Central memory CD8-positive, alpha-beta T cell (primary cell): ENCODE data around the gene SSBP2.
"Not testable (repeated sequence)": the region's sequence is repeated elsewhere in the genome, so short reads cannot be mapped to it uniquely, and the experiment has no call there.

Experiments used
- ATAC-seq: fragments of 150-1000 bp; cut with Tn5 transposase; replicated peaks from 2 replicates; pipeline ENCODE4 v1.10.0; 2022; ENCODE audit warnings: mild to moderate bottlenecking, moderate FRiP score, moderate number of reproducible peaks; ENCODE audit not compliant: poor library complexity, severe bottlenecking; ENCODE audit errors: extremely low read depth
- DNase-seq, 2 donors: peaks; one replicate each; pipeline ENCODE4 v3.0.0; 2021; ENCODE audit warnings: low spot score in 2 of 2
- H3K27ac Mint-ChIP-seq: one replicate; pipeline ENCODE4 v1.8.0; 2022; ENCODE audit warnings: low read depth, mild to moderate bottlenecking, moderate library complexity, mixed read lengths
- H3K27me3 Mint-ChIP-seq: one replicate; pipeline ENCODE4 v1.8.0; 2022; ENCODE audit warnings: mixed read lengths
- H3K36me3 Mint-ChIP-seq: one replicate; pipeline ENCODE4 v1.8.0; 2022; ENCODE audit warnings: mild to moderate bottlenecking, moderate library complexity, mixed read lengths; ENCODE audit not compliant: insufficient read depth
- H3K4me1 Mint-ChIP-seq: one replicate; pipeline ENCODE4 v1.8.0; 2022; ENCODE audit warnings: mixed read lengths
- H3K4me3 Mint-ChIP-seq: one replicate; pipeline ENCODE4 v1.8.0; 2022; ENCODE audit warnings: mild to moderate bottlenecking, moderate library complexity, mixed read lengths
- H3K9me3 Mint-ChIP-seq: one replicate; pipeline ENCODE4 v1.8.0; 2022; ENCODE audit warnings: mixed read lengths

The SSBP2 gene

GRCh38 chr5:81718300-81718699 lies 32.6 kb downstream of the SSBP2 start:
- ATAC-seq = no peak
- H3K27ac Mint-ChIP-seq = no peak overlapping the region
- H3K4me3 Mint-ChIP-seq = no peak overlapping the region
- H3K4me1 Mint-ChIP-seq = peaks cover 40% of the 10 kb centered on the region
- peaks cover 3% of the 10 kb centered on the region for H3K36me3 Mint-ChIP-seq
- no peaks in the 10 kb centered on the region for H3K9me3 Mint-ChIP-seq
- H3K27me3 Mint-ChIP-seq = no peaks in the 10 kb centered on the region
- no peak for DNase-seq

GRCh38 chr5:81717860-81718259 lies 33.0 kb downstream of the SSBP2 start:
- no peak overlapping the region for H3K4me3 Mint-ChIP-seq
- no peaks in the 10 kb centered on the region for H3K27me3 Mint-ChIP-seq
- no peak overlapping the region for H3K27ac Mint-ChIP-seq
- H3K36me3 Mint-ChIP-seq = peaks cover 3% of the 10 kb centered on the region
- no peaks in the 10 kb centered on the region for H3K9me3 Mint-ChIP-seq
- no peak for ATAC-seq
- peaks cover 40% of the 10 kb centered on the region for H3K4me1 Mint-ChIP-seq
- no peak for DNase-seq

GRCh38 chr5:81717226-81717625 lies 33.7 kb downstream of the SSBP2 start:
- Mint-ChIP-seq H3K27me3 (no peaks in the 10 kb centered on the region), H3K9me3 (no peaks in the 10 kb centered on the region), H3K27ac (no peak overlapping the region), H3K4me3 (no peak overlapping the region), H3K4me1 (peaks cover 40% of the 10 kb centered on the region), H3K36me3 (peaks cover 3% of the 10 kb centered on the region)
- ATAC-seq (no peak), DNase-seq (no peak)

- not testable (repeated sequence) for H3K9me3 Mint-ChIP-seq, H3K27me3 Mint-ChIP-seq, H3K4me3 Mint-ChIP-seq, H3K36me3 Mint-ChIP-seq, H3K27ac Mint-ChIP-seq, ATAC-seq, DNase-seq
- H3K4me1 Mint-ChIP-seq = peaks cover 35% of the 10 kb centered on the region
Observed at GRCh38 chr5:81714076-81714475, 36.8 kb downstream of the SSBP2 start.

GRCh38 chr5:81708889-81709288 lies 42.0 kb downstream of the SSBP2 start:
- no peaks in the 10 kb centered on the region for H3K27me3 Mint-ChIP-seq
- H3K36me3 Mint-ChIP-seq = no peaks in the 10 kb centered on the region
- no peaks in the 10 kb centered on the region for H3K9me3 Mint-ChIP-seq
- ATAC-seq = no peak
- H3K4me1 Mint-ChIP-seq = peaks cover 17% of the 10 kb centered on the region
- no peak overlapping the region for H3K27ac Mint-ChIP-seq
- H3K4me3 Mint-ChIP-seq = no peak overlapping the region
- no peak for DNase-seq

GRCh38 chr5:81703840-81704239 lies 47.1 kb downstream of the SSBP2 start:
- no peak for ATAC-seq
- no peak overlapping the region for H3K27ac Mint-ChIP-seq
- no peak for DNase-seq

GRCh38 chr5:81700166-81700565 lies 50.7 kb downstream of the SSBP2 start:
- H3K4me1 Mint-ChIP-seq = peaks cover 11% of the 10 kb centered on the region
- no peaks in the 10 kb centered on the region for H3K27me3 Mint-ChIP-seq
- H3K9me3 Mint-ChIP-seq = peaks cover 8% of the 10 kb centered on the region
- ATAC-seq = no peak
- no peak for DNase-seq
- no peak overlapping the region for H3K4me3 Mint-ChIP-seq
- no peak overlapping the region for H3K27ac Mint-ChIP-seq
- H3K36me3 Mint-ChIP-seq = no peaks in the 10 kb centered on the region

More at GRCh38 chr5:81703840-81704239, 47.1 kb downstream of the SSBP2 start:
- no peaks in the 10 kb centered on the region for H3K36me3 Mint-ChIP-seq
- no peak overlapping the region for H3K4me3 Mint-ChIP-seq
- H3K9me3 Mint-ChIP-seq = peaks cover 8% of the 10 kb centered on the region
- peaks cover 16% of the 10 kb centered on the region for H3K4me1 Mint-ChIP-seq
- H3K27me3 Mint-ChIP-seq = no peaks in the 10 kb centered on the region

- ATAC-seq (no peak), DNase-seq (no peak)
- H3K9me3 Mint-ChIP-seq = peaks cover 8% of the 10 kb centered on the region
- H3K4me1 Mint-ChIP-seq = peaks cover 5% of the 10 kb centered on the region
- no peaks in the 10 kb centered on the region for H3K36me3 Mint-ChIP-seq
- no peak overlapping the region for H3K4me3 Mint-ChIP-seq
- no peak overlapping the region for H3K27ac Mint-ChIP-seq
- H3K27me3 Mint-ChIP-seq = no peaks in the 10 kb centered on the region
Observed at GRCh38 chr5:81698813-81699212, 52.1 kb downstream of the SSBP2 start.

GRCh38 chr5:81696418-81697397 lies 54.2 kb downstream of the SSBP2 start:
- H3K27me3 Mint-ChIP-seq = no peaks in the 10 kb centered on the region
- DNase-seq = no peak
- no peak for ATAC-seq
- peaks cover 8% of the 10 kb centered on the region for H3K9me3 Mint-ChIP-seq
- H3K36me3 Mint-ChIP-seq = peaks cover 4% of the 10 kb centered on the region
- H3K4me3 Mint-ChIP-seq = no peak overlapping the region
- H3K27ac Mint-ChIP-seq = no peak overlapping the region
- peaks cover 6% of the 10 kb centered on the region for H3K4me1 Mint-ChIP-seq

GRCh38 chr5:81694726-81695125 lies 56.2 kb downstream of the SSBP2 start:
- peaks cover 15% of the 10 kb centered on the region for H3K9me3 Mint-ChIP-seq
- no peak for ATAC-seq

GRCh38 chr5:81688215-81688614 lies 62.7 kb downstream of the SSBP2 start:
- DNase-seq = no peak
- peaks cover 11% of the 10 kb centered on the region for H3K36me3 Mint-ChIP-seq
- H3K4me1 Mint-ChIP-seq = peaks cover 30% of the 10 kb centered on the region

More at GRCh38 chr5:81694726-81695125, 56.2 kb downstream of the SSBP2 start:
- Mint-ChIP-seq H3K27ac (no peak overlapping the region), H3K36me3 (peaks cover 6% of the 10 kb centered on the region), H3K4me3 (no peak overlapping the region), H3K27me3 (no peaks in the 10 kb centered on the region), H3K4me1 (peaks cover 15% of the 10 kb centered on the region)
- no peak for DNase-seq

GRCh38 chr5:81687292-81687691 lies 63.6 kb downstream of the SSBP2 start:
- H3K4me3 Mint-ChIP-seq = no peak overlapping the region
- peaks cover 9% of the 10 kb centered on the region for H3K36me3 Mint-ChIP-seq

More at GRCh38 chr5:81688215-81688614, 62.7 kb downstream of the SSBP2 start:
- H3K27ac Mint-ChIP-seq = no peak overlapping the region
- no peak for ATAC-seq
- no peaks in the 10 kb centered on the region for H3K27me3 Mint-ChIP-seq
- H3K9me3 Mint-ChIP-seq = peaks cover 21% of the 10 kb centered on the region
- H3K4me3 Mint-ChIP-seq = no peak overlapping the region

GRCh38 chr5:81685471-81685870 lies 65.4 kb downstream of the SSBP2 start:
- no peak overlapping the region for H3K27ac Mint-ChIP-seq
- H3K4me1 Mint-ChIP-seq = peaks cover 21% of the 10 kb centered on the region
- no peak for DNase-seq
- H3K36me3 Mint-ChIP-seq = peaks cover 9% of the 10 kb centered on the region
- H3K27me3 Mint-ChIP-seq = no peaks in the 10 kb centered on the region
- peaks cover 14% of the 10 kb centered on the region for H3K9me3 Mint-ChIP-seq
- ATAC-seq = no peak
- H3K4me3 Mint-ChIP-seq = no peak overlapping the region

More at GRCh38 chr5:81687292-81687691, 63.6 kb downstream of the SSBP2 start:
- Mint-ChIP-seq H3K9me3 (peaks cover 21% of the 10 kb centered on the region), H3K27ac (no peak overlapping the region), H3K4me1 (peaks cover 30% of the 10 kb centered on the region), H3K27me3 (no peaks in the 10 kb centered on the region)
- no peak for ATAC-seq
- DNase-seq = no peak
